ENCODE measurements around the gene GHSR. TPM values are rescaled to one million over a fixed set of nuclear protein-coding genes. Genes with fewer than 3 reads are reported as not detected.
A peak's percentile ranks its signal among the peaks of the same experiment; 100 is the strongest.

Gene GHSR
- total RNA-seq, 2 experiments from 2014 or later = not detected

DNA sequence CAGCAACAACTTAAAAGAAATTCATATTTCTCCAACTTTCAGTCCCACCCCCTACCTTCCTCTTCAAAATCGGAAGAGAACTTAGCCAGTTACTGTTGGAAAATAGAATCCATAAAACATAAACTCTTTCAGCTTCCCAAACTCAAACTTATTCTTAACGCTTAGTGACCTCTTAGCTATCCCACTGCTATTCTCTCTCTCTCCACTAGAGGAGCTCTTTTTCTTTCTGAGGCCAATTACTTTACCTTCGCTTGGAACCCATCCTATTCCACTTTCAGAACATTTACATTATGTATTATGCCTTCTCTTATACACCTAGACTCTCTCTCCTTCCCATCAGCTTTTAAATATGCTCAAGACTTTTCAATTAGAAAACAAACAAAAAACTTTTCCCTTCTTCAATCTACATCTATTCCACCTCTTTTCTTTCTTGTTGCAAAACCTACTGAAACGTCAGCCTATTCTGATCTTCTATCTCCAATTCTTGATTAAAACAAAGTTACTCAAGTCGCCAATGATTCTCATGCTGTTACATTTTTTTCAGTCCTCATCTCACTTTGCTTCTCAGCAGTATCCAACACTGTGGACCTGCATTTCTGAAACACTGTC lies 13.4 kb upstream of the GHSR start:
- Histone ChIP-seq H3K4me2 (ENCODE audit: low read length) (no peak overlapping the region), H3K4me1 (ENCODE audit: insufficient read depth, low read length, poor library complexity, severe bottlenecking) (no peaks in the 10 kb centered on the region), H2AFZ (ENCODE audit: low read length) (no peak overlapping the region), H3K9me3 (ENCODE audit: low read length) (no peaks in the 10 kb centered on the region), H3K4me3 (ENCODE audit: low read depth, low read length, poor library complexity, severe bottlenecking) (no peak overlapping the region), H3K27ac (ENCODE audit: low read depth, low read length, poor library complexity, severe bottlenecking) (no peak overlapping the region), H4K20me1 (ENCODE audit: insufficient read depth, low read length) (no peaks in the 10 kb centered on the region), H3K9me2 (ENCODE audit: insufficient read depth, low read length) (no peaks in the 10 kb centered on the region), H3K79me2 (ENCODE audit: insufficient read depth, low read depth, low read length) (no peaks in the 10 kb centered on the region), H3K36me3 (ENCODE audit: insufficient read depth, low read length) (no peaks in the 10 kb centered on the region)
- intact Hi-C loops (cut with micrococcal nuclease; ENCODE audit: unreplicated experiment) = no loop called here
- peak; percentile 45 for DNase-seq (ENCODE audit: low spot score)
- no TSS peak for BruUV-seq (replicated peaks)
- POLR2A ChIA-PET = interaction anchor here (0.5 to 0.7 kb wide), 3 partner anchors 53 to 767 kb away, joined by 3 to 6 read pairs (median 3); no protein-coding TSS in a partner anchor
- CTCF ChIA-PET (ENCODE audit: unreplicated experiment) = interaction anchor here (1.0 kb wide), 1 partner anchor 12 kb away, joined by 4 read pairs; no protein-coding TSS in a partner anchor
- TF ChIP-seq, protein P1, sequence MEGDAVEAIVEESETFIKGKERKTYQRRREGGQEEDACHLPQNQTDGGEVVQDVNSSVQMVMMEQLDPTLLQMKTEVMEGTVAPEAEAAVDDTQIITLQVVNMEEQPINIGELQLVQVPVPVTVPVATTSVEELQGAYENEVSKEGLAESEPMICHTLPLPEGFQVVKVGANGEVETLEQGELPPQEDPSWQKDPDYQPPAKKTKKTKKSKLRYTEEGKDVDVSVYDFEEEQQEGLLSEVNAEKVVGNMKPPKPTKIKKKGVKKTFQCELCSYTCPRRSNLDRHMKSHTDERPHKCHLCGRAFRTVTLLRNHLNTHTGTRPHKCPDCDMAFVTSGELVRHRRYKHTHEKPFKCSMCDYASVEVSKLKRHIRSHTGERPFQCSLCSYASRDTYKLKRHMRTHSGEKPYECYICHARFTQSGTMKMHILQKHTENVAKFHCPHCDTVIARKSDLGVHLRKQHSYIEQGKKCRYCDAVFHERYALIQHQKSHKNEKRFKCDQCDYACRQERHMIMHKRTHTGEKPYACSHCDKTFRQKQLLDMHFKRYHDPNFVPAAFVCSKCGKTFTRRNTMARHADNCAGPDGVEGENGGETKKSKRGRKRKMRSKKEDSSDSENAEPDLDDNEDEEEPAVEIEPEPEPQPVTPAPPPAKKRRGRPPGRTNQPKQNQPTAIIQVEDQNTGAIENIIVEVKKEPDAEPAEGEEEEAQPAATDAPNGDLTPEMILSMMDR (conservative IDR thresholded peaks at IDR 0.05; ENCODE audit: low read length) = peak; percentile 95
- TF ChIP-seq EZH2phosphoT487 (IDR thresholded peaks at IDR 0.05; ENCODE audit: borderline replicate concordance, low read depth, low read length) = no peak

DNA sequence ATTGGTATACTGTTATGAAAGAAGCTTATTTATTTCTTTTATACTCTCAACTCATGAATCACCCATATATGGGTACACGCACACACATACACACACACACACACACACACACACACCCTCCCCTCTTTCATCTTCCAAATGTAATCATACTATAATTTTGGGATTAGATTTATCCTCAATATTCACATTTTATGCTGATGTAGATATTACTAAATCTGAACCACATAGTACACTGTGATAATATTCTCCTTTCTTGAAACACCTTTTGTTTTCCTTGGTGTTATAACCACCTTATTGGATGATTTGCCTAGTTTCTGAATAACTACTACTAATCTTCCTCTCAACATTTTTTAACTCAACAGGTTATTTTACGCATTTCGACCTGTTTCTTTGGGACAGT lies 8.1 kb upstream of the GHSR start:
- Histone ChIP-seq H3K4me3 (ENCODE audit: low read depth, low read length, poor library complexity, severe bottlenecking) (no peak overlapping the region), H3K27ac (ENCODE audit: low read depth, low read length, poor library complexity, severe bottlenecking) (no peak overlapping the region), H3K9me2 (ENCODE audit: insufficient read depth, low read length) (no peaks in the 10 kb centered on the region), H3K4me1 (ENCODE audit: insufficient read depth, low read length, poor library complexity, severe bottlenecking) (no peaks in the 10 kb centered on the region), H3K79me2 (ENCODE audit: insufficient read depth, low read depth, low read length) (no peaks in the 10 kb centered on the region), H2AFZ (ENCODE audit: low read length) (no peak overlapping the region), H3K9me3 (ENCODE audit: low read length) (no peaks in the 10 kb centered on the region), H3K36me3 (ENCODE audit: insufficient read depth, low read length) (no peaks in the 10 kb centered on the region), H4K20me1 (ENCODE audit: insufficient read depth, low read length) (no peaks in the 10 kb centered on the region), H3K4me2 (ENCODE audit: low read length) (no peak overlapping the region)
- CTCF ChIA-PET (ENCODE audit: unreplicated experiment) = no interaction called here
- no peak for DNase-seq (ENCODE audit: low spot score)
- intact Hi-C loops (cut with micrococcal nuclease; ENCODE audit: unreplicated experiment) = no loop called here
- POLR2A ChIA-PET = interaction anchor here (0.6 kb wide), 1 partner anchor 839 kb away, joined by 3 read pairs; no protein-coding TSS in a partner anchor
- TF ChIP-seq, protein P1 (conservative IDR thresholded peaks at IDR 0.05; ENCODE audit: low read length) = no peak
- TF ChIP-seq EZH2phosphoT487 (IDR thresholded peaks at IDR 0.05; ENCODE audit: borderline replicate concordance, low read depth, low read length) = no peak
- BruUV-seq (replicated peaks) = no TSS peak

DNA sequence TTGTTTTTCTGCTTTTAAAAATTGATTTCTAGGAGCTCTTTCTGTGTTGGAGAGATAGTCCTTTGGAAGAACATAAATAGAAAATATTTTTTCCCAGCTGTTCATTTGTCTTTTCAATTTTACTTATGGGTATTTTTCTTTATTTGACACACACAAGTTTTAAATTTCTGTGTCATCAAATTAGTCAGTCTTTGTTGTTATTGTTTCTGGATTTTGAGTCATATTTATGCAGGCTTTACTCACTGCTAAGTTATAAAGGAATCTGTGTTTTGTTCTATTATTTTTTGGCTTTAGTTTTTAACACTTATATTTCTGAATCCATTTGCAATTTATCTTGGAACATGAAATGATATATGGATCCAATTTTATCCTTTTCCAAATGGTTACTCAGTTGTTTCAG lies 5.9 kb upstream of the GHSR start:
- intact Hi-C loops (cut with micrococcal nuclease; ENCODE audit: unreplicated experiment) = no loop called here
- Histone ChIP-seq H3K79me2 (ENCODE audit: insufficient read depth, low read depth, low read length) (no peaks in the 10 kb centered on the region), H3K4me1 (ENCODE audit: insufficient read depth, low read length, poor library complexity, severe bottlenecking) (no peaks in the 10 kb centered on the region), H3K9me2 (ENCODE audit: insufficient read depth, low read length) (no peaks in the 10 kb centered on the region), H3K27ac (ENCODE audit: low read depth, low read length, poor library complexity, severe bottlenecking) (no peak overlapping the region), H2AFZ (ENCODE audit: low read length) (no peak overlapping the region), H4K20me1 (ENCODE audit: insufficient read depth, low read length) (no peaks in the 10 kb centered on the region), H3K36me3 (ENCODE audit: insufficient read depth, low read length) (no peaks in the 10 kb centered on the region), H3K9me3 (ENCODE audit: low read length) (no peaks in the 10 kb centered on the region), H3K4me2 (ENCODE audit: low read length) (no peak overlapping the region), H3K4me3 (ENCODE audit: low read depth, low read length, poor library complexity, severe bottlenecking) (no peak overlapping the region)
- ChIA-PET CTCF (ENCODE audit: unreplicated experiment) (no interaction called here), POLR2A (no interaction called here)
- no peak for TF ChIP-seq EZH2phosphoT487 (IDR thresholded peaks at IDR 0.05; ENCODE audit: borderline replicate concordance, low read depth, low read length)
- TF ChIP-seq, protein P1 (conservative IDR thresholded peaks at IDR 0.05; ENCODE audit: low read length) = no peak
- DNase-seq (ENCODE audit: low spot score) = no peak
- BruUV-seq (replicated peaks) = no TSS peak

Data from OCI-LY7 (cell line).